Gastroesophageal sphincter (tissue), 3 donors: ENCODE results near the gene ZNF138.

Experiments
- CTCF ChIP-seq, 4 experiments: fragments of 200-600 bp in 2 of 4; fragments of 450-650 bp in 2 of 4; sonication (generic) in 1 of 4; IDR thresholded peaks; one replicate each; pipeline ENCODE4 v1.5.1; 2017 to 2019; ENCODE audit warnings: antibody characterized with exemption in 4 of 4, mild to moderate bottlenecking in 2 of 4, moderate library complexity in 2 of 4
- POLR2A ChIP-seq, 2 donors: fragments of 450-650 bp; IDR thresholded peaks; one replicate each; pipeline ENCODE4 v1.6.1; 2017; ENCODE audit warnings: antibody characterized with exemption in 2 of 2, mild to moderate bottlenecking in 2 of 2, moderate library complexity in 1 of 2

- no peak for TF ChIP-seq CTCF (IDR thresholded peaks at IDR 0.05)
- TF ChIP-seq POLR2A (IDR thresholded peaks at IDR 0.05), result no peak
These were observed 76.4 kb downstream of the ZNF138 start for GRCh38 chr7:64870656-64871055.
